COLO668 (cell line): ENCODE results near the gene RIPOR3.
A peak's percentile ranks its signal among the peaks of the same experiment; 100 is the strongest.
"Not testable (repeated sequence)": the region's sequence is repeated elsewhere in the genome, so short reads cannot be mapped to it uniquely, and the experiment has no call there.

Experiments used
- DNase-seq: peaks from one replicate; lab custom pipeline; 2025; ENCODE audit not compliant: unreplicated experiment; lab: John Stamatoyannopoulos, UW

The RIPOR3 gene

DNA sequence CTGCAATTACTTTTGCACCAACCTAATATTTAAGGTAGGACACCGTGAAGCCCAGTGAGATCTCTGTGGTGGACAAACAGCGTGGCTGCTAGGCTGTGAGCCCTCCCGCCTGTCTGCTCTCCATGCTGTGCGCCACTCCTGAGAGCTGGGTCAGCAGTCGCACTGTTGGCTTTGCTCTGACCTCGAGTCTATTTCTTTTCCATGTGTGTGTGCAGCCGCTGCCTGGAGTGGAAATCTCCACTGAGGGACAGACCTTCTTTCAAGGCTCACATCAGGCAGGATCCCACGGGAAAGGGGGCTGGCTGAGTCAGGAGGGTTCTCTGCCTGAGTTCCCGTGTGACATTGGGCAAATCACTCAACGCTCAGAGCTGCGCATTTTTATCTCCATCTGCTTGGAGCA is 27.1 kb downstream of the RIPOR3 start:
- no peak for DNase-seq

DNA sequence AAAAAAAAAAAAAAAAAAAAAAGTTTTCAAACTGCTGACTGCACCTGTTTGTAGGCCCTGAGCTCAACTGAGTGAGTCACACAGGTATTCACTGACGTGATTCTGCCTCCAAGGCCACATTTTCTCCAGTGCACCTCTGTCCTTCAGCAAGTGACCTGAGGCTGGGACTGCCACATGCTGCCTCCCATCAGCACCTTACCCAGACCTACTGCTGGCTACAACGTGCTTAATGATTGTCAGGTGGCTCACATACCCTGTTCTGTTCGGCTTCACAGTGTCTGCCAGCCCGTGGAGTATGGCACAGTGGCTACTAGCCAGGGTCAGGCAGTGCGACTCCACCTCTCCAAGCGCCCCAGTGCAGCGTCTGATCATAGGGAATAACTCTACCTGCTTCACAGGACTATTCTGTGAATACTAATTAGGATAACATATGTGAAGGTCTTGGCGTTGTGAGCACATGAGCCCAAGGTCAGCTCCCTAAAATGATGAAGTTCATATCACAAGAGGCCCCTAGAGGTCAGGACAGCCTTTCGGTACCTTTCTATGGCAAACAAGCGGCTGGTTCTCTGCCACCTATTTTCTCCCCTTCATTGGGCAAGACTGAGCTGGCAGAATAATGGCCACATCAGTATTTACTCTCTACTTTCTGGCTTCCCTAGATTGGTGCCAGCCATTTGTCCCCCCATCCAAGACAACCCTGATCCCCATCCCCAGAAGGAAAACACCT is 28.1 kb downstream of the RIPOR3 start:
- DNase-seq: no peak

DNA sequence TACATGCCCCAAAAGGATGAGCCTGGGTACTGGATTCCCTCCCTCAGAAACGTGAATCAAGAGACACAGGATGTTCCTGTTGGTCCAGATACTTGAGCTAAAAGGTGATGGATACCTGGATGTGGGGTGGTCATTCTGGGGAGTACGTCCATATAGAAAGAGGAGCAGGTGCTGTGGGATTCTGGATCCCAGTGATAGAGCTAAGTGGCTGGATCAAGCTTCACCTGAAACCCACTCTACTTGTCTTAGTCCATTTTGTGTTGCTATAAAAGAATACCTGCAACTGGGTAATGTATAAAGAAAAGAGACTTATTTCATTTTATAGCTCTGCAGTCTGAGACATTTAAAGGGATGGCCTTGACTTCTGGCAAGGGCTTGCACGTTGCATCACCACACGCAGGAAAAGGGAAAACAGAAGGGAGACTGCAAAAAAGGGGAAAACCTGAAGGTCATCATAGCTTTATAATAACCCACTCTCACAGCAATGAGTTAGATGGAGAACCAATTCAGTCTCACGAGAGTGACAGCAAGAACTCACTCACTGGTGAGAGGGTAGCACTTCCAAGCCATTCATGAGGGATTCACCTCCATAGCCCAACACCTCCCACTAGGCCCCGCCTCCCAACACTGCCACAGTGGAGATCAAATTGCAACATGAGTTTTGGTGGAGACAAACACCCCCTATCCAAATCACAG is 31.2 kb downstream of the RIPOR3 start:
- DNase-seq: no peak

DNA sequence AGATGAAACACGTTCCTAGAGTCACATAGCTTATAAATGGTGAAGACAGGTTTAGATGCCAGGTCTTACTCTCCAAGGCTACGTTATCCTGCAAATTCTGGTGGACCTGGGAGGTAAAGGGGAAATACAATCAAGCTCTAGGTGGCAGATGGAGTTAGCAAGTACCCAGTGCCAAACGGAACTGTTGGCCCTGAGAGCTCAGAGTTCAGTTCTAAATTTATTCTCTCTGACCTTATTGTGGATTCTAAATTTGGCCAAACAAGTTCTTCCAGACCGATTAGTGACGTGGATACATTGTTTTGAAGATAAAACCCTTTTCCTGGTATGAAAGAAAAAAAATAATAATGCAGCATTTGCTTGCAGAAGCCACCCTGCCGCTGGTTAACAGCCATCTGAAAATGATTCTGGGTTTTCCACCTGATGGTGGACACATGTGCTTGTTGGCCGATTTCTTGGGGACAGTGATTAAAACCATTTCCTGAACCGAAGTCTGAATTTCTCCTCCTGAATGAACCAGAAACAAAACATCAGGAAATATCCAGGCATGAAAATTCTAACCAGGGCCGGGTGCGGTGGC is 32.5 kb downstream of the RIPOR3 start:
- no peak for DNase-seq

DNA sequence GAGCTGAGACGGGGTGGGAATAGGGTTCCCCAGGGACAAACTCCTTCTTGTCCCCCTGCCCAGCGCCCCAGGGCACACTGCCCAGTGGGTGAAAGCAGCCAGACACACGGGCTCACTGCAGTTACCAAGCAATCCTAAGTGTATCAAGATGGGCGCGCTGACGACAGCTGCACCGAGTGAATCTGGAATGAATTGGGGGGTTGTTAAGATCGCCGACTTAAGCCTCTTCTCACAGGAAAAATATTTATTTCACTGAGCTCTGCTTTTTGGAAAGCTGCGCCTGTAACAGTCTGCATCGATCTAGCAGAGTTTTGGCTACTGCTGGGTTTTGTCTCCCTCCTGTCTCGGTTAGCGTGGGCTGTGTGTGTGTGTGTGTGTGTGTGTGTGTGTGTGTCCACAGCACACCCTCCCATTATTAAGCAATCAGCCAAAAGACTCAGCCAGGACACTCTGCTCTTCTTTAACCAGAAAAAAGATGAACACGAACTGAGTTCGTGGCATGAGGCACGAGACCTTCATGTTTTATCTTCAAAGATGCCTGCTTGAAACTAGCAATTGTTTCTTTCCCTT is 35.9 kb downstream of the RIPOR3 start:
- DNase-seq: no peak

DNA sequence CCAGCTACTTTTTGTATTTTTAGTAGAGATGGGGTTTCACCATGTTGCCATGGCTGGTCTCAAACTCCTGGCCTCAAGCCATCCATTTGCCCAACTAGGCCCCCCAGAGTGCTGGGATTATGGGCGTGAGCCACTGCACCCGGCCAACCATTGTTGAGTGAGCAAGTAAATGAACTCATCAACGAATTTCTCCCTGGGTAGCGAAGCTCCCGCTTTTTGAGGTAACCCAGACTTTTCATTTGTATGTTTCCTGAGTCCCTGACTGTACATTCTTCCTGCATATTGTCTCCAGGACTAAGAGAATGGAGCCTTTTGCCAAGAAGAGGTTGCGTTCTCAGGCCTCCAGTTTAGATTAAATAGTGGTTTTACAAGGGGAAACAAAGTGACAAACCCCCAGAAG is 36.4 kb downstream of the RIPOR3 start:
- no peak for DNase-seq

DNA sequence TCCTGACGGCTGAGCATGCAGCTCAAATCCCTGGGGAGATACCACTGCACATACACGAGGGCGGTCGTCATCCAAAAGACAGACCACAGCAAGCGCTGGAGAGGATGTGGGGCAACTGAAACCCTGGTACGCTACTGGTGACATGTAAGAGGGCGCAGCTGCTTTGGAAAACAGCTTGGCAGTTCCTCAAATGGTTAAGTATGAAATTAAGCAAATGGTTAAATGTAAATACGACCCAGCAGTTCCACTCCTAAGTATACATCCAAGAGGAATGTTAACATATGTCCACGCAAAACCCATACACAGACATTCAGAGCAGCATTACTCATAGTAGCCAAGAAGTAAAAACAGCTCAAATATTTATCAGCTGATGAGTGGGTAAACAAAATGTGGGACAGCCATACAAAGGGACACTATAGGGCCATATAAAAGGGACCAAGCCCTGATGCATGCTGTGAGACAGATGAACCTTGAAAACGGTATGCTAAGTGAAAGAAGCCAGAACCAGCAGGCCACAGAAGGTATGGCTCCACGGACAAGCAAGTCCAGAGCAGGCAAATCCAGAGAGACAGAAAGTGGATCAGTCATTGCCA is 38.5 kb downstream of the RIPOR3 start:
- no peak for DNase-seq

DNA sequence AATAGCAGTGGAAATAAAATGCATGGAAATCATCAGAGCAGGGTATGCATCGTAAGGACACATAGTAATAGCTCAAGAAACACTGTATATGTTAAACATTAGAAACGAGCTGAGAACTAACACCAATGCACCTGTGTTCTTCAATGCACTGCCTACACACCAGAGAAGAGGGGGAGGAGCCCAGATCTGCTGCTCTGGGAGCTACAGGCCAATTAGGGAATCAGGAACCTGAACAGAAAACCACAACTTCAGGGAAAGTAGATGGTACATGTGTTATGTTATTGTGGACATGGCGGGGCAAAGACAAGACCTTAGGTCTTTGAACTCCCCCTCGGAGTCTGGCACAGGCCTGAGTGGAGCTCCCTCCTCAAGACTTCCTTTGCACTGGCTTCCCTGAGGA is 39.7 kb downstream of the RIPOR3 start:
- no peak for DNase-seq

DNA sequence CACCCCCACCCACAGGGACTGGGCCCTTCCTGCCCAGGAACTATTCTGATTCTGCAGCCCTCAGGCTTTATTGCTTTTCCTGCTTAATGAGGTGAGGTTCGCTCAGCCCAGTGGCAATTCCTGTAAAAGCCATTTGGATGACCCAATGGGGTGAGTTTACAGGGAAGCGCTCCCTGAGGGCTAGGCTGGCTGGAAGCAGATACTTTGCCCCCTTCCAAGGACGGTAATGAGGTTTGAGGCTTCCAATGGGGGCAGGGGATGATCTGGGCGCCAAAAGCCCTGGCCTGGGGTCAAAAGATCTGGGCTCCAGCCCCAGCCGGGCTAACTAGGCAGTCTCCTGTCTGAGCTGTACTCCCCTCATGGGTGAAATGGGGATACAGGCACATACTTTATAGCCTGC is 41.8 kb downstream of the RIPOR3 start:
- no peak for DNase-seq

DNA sequence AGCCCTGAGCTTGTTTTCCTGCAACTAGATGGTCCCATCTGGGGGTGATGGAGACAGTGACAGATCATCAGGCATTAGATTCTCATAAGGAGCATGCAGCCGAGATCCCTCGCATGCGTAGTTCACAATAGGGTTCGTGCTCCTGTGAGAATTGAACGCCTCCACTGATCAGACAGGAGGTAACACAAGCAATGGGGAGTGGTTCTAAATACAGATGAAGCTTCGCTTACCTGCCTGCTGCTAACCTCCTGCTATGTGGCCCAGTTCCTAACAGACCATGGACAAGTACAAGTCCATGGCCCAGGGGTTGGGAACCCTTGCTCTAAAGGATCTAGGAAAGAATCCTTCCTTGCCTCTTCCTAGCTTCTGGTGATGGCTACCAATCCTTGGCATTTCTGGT is 42.7 kb downstream of the RIPOR3 start:
- no peak for DNase-seq

DNA sequence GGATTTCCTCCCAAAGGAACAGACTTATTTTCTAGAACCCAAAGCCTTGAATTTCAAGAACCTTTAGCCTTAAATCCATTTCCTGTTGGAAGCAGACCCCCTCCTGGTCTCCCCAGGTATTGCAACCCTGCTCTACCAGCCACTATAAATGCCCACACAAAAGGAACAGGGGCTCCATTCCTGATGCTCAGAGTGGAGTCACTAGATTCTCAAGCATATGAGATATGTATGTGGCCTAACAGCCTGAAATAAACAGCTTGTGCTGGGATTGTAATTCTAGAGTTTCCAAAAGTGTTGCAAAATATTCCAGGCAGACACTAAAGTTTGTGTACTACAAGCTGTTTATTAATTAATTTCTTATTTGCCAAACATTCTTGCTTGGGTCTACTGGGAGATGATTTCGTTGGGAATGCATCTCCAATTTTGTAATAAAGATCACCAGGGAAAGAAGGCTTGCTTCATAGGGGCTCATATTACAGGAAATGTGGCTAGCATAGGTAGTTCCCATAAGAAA is 44.8 kb downstream of the RIPOR3 start:
- DNase-seq: no peak

DNA sequence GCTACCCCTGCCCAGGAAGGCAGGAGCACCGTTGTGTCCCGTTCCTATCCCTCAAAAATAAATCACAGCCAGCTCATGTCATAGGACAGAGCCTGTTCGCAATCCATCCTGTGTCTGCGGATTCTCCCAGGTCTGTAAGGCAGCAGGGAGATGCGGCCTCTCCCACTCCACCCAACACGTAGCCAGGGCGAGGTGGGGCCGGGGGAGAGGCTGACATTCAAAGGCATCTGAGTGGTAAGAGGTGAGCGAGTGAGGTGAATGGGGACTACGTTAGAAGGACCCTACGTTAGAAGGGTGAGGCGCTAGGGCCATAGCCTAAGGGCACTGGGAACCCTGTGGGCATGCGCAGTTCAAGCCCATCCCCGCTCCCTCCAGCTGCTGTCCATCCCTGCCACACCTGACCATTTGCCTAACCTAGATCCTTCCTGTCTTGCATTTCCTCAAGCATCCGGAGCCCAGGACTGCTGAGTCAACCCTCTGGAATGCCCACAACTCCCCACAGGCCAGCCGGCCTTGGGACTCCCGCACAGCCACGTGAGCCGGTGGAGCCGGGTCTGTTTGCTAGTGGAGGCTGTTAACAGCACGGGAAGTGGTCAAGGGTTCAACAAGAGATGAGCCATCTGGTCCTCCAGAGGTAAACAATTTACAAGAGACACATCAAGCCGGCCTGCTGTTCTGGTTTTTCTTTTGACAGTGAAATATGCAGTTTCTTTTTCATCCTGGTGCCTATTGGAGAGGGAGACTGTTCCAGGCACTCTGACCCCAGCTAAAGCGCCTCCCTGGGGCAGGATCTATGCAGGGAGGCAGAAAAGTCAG is 45.9 kb downstream of the RIPOR3 start:
- peak; percentile 88 for DNase-seq

DNA sequence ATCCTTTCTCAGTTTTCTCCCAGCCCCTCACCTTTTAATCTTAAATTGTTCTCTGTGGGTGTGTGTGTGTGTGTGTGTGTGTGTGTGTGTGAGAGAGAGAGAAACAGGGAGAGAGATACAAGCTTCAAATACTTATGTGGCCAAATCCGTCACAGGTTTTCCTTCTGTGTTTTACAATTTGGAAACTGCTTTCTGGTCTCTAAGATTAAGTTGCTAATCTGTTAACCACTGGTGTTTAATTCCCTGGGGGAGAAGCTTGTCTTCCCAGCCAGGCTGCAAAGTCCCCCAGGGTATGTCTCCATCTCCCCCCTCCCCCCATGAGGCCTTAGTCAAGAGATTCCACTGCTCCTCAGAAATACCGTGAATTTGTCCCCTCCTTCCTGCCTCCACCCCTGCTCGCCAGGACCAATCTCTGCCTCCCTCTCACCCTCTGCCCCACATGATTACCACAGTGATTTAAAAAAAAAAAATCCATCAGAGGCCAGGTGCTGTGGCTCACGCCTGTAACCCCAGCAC is 49.0 kb downstream of the RIPOR3 start:
- no peak for DNase-seq

DNA sequence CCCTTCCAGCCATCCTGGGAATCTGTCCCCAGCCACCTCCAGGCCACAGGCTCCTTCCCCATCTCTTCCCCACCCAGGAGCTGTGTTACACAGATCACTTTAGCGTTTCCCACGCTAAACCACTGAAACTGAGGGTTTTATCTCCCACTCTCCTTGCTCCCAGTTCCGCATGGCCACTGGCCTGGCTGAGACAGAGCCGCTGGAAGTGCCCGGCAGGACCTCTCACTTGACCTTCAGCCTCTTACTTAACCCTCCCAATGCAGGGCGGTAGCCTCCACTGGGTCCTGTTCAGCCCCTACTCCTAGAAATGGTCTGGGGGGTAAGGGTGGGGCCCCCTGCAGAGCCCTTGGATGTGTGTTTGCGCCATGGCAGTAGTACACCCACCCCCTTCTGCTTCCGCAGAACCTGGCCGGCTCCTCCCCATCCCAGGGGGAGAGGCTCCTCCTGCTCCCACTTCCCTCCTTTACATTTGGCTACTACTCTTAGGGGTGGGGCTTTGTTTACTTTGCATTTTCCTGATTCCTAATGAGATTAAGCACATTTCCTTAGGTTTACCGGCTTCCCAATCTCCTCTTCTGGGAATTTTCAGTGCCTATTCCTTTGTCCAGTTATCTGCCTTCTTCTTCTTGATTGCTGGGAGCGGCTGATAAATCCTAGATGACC is 49.6 kb downstream of the RIPOR3 start:
- DNase-seq: not testable (repeated sequence)

DNA sequence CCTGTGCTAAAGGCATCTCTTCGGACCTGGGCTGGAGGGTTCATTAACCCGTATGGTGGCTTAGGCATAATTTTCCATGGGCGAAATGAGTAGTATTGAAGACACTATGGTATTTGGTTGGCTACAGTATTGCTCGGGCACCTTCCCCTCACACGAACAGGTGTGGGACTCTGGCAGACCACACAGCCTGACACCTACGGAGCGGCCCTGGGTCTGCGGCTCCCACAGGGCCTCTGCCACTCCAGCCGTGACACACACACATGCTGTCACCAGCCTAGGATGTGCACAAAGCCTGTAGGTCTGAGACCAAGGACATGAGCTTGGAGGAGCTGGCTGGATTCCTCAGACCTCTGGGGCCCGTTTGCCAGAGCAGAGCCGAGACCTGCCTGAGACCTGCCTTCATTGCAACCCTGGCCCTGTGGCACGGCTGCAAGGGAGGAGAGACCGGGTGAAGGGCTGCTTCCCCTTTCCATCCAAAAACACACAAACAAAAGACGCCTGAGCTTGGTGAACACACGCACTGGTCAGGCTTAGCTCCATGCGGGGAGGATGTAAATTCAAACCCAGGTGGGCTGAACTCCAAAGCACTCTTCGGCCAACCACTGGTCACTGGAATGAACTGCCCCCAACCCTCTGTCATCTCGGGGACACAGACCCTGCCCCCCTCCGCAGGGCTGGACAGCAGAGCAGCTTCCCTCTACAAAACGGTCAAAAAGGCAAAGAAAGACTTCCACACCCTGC is 51.2 kb downstream of the RIPOR3 start:
- not testable (repeated sequence) for DNase-seq

DNA sequence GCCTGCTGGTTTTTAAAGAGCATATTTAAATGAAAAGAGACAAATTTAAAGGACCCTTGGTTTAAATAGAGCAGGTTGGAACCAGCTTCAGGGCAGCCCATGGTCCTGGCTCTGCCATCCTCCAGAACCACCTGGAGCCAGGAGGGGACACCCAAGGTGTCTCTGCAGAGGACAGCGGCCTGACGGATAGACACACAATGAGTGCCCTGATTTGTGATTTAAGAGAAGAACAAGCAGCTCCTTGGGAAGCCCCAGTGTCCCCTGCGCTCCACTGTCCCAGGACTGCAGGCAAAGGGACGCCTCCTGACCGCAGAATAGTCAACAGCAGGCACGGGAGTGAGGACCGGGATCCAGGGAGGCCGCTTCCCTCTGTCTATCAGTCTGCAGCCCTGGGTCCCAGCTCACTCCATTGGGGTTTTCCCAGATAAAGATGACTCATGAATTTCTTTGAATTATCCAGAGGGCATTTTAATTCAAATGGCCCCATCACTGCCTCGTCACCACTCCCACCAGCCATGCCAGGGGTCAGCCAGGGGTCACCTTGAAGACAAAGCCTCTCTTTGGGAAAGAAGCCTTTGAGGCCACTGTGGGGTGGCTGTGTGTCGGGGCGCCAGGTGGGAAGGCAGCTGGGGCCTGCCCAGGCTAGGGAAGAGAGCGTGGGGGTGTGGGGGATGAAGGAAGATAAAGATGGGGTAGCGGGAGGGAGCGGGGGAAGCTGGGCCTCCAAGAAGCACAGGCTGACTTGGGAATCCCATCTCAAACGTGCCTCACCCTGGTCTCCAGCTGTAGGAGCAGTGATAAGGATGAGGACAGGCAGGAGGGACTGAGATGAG is 53.1 kb downstream of the RIPOR3 start:
- not testable (repeated sequence) for DNase-seq

DNA sequence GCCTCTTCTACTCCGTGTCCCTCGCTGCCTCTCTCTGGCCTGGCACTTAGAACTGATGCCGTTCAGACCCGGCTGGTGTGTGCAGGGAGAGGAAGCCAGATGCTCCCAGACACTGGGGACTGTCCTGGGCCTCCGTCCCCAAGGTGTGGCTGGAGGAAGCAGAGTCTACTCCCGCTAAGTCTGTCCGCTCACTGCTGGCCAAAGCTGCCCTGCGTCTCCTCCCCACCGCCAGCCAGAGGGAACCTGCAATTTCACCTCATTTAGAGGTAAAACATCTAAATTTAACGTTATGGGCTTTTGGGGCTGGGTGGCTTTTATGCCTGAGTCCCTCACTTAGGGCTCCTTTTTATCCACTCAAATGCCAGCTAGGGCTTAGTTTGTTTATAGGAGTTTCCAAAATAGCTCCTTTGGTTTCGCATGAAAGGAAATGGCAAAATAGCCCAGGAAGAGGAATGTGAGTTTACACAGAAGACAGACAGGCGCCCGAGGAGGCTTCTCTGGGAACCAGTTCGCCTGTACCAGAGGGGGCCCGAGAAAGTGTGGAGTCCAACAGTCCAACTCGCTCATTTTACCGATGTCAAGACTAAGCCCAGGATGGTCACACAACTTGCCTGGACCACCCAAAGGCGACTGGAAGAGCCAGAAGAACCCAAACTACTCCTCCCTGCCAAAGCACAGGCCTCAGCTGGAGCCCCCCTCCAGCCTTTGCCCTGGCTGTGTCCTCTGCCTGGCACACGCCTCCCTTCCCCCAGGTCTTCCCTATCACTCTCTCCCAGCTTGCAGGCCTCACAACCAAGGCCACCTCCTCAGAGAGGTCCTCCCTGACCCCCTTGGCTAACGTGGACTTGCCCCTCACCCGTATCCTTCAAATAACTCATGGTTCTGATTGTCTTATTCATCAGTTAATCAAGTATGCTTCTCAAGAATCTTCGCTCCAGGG is 54.5 kb downstream of the RIPOR3 start:
- no peak for DNase-seq
